Measurements from ENCODE around the gene PHKA2.

DNA sequence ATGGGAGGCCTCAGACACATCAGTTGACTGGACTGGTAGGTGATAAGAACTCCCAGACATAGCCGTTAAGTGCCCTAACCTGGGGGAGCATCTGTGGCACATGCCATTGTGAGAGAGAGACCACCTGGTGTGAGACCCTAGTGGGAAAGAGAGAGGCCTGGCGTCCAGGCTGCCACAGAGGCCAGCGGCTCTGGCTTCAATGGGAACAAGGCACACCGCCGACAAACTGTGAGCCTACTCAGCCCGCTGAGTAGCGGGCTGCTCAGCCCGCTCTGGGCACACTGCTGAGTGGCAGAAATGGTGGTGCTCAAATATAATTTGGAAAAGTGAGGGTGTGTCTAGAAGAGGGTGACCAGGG lies 34.0 kb downstream of the PHKA2 start:
- TF ChIP-seq, protein P1, sequence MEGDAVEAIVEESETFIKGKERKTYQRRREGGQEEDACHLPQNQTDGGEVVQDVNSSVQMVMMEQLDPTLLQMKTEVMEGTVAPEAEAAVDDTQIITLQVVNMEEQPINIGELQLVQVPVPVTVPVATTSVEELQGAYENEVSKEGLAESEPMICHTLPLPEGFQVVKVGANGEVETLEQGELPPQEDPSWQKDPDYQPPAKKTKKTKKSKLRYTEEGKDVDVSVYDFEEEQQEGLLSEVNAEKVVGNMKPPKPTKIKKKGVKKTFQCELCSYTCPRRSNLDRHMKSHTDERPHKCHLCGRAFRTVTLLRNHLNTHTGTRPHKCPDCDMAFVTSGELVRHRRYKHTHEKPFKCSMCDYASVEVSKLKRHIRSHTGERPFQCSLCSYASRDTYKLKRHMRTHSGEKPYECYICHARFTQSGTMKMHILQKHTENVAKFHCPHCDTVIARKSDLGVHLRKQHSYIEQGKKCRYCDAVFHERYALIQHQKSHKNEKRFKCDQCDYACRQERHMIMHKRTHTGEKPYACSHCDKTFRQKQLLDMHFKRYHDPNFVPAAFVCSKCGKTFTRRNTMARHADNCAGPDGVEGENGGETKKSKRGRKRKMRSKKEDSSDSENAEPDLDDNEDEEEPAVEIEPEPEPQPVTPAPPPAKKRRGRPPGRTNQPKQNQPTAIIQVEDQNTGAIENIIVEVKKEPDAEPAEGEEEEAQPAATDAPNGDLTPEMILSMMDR (IDR thresholded peaks at IDR 0.05; ENCODE audit: poor library complexity), result no peak
- TF ChIP-seq EZH2phosphoT487 (IDR thresholded peaks at IDR 0.05; ENCODE audit: low read depth, severe bottlenecking, unreplicated experiment) (no peak), EZH2 (IDR thresholded peaks at IDR 0.05; ENCODE audit: borderline replicate concordance) (no peak)
